Fibroblast of lung (primary cell): ENCODE measurements around the gene DCAF8. TPM values are rescaled to one million over a fixed set of nuclear protein-coding genes. Genes with fewer than 3 reads are reported as not detected.

Experiments
- DNase-seq, 2 donors: peaks; one replicate each; pipeline versions ENCODE4 v3.0.0 to v3.0.0-alpha.2; 2010; ENCODE audit warnings: low read depth in 2 of 2
- H2AFZ ChIP-seq: 2 replicates; pipeline ENCODE4 v1.5.1; 2012; ENCODE audit warnings: low read length, control low read depth, inconsistent platforms
- H3K27ac ChIP-seq: 2 replicates; pipeline ENCODE4 v1.5.1; 2011; ENCODE audit warnings: low read length, control low read depth; ENCODE audit not compliant: insufficient read depth
- H3K27me3 ChIP-seq: 2 replicates; pipeline ENCODE4 v1.5.1; 2011; ENCODE audit warnings: mild to moderate bottlenecking, low read length; ENCODE audit not compliant: control insufficient read depth, insufficient read depth
- H3K36me3 ChIP-seq: 2 replicates; pipeline ENCODE4 v1.5.1; 2011; ENCODE audit warnings: low read length; ENCODE audit not compliant: control insufficient read depth, insufficient read depth
- H3K4me1 ChIP-seq: 2 replicates; pipeline ENCODE4 v1.5.1; 2011; ENCODE audit warnings: low read length; ENCODE audit not compliant: control insufficient read depth, insufficient read depth; ENCODE audit errors: extremely low read depth
- H3K4me2 ChIP-seq: 2 replicates; pipeline ENCODE4 v1.5.1; 2011; ENCODE audit warnings: low read length, control low read depth; ENCODE audit not compliant: insufficient read depth; ENCODE audit errors: extremely low read depth
- H3K4me3 ChIP-seq, 4 experiments: fragments of 200-600 bp in 1 of 4; sonication (generic) in 1 of 4; replicated peaks in 1 of 4; 2 replicates each; pipeline ENCODE4 v1.5.1; 2011 to 2016; ENCODE audit warnings: low read length in 4 of 4, low read depth in 3 of 4, mild to moderate bottlenecking in 3 of 4, control low read depth in 2 of 4, inconsistent platforms in 1 of 4, mixed read lengths in 1 of 4; ENCODE audit not compliant: insufficient read depth in 1 of 4; ENCODE audit errors: control extremely low read depth in 1 of 4
- H3K79me2 ChIP-seq: 2 replicates; pipeline ENCODE4 v1.5.1; 2012; ENCODE audit warnings: mild to moderate bottlenecking, low read length, inconsistent platforms; ENCODE audit not compliant: control insufficient read depth, insufficient read depth
- H3K9ac ChIP-seq: 2 replicates; pipeline ENCODE4 v1.5.1; 2011; ENCODE audit warnings: mild to moderate bottlenecking, low read length, control low read depth; ENCODE audit not compliant: insufficient read depth
- H3K9me3 ChIP-seq: 2 replicates; pipeline ENCODE4 v1.5.1; 2012; ENCODE audit warnings: low read depth, low read length; ENCODE audit not compliant: control insufficient read depth, insufficient read depth
- H4K20me1 ChIP-seq: 2 replicates; pipeline ENCODE4 v1.5.1; 2011; ENCODE audit warnings: low read length; ENCODE audit not compliant: control insufficient read depth, insufficient read depth; ENCODE audit errors: extremely low read depth
- EZH2 ChIP-seq: IDR thresholded peaks from 2 replicates; pipeline ENCODE4 v1.5.1; 2012; ENCODE audit warnings: low read length, control low read depth, mild to moderate bottlenecking; ENCODE audit errors: missing control alignments
- polyA plus RNA-seq, 2 donors: library from polyadenylated mRNA; depleted of rRNA in 1 of 2; stranded (reverse) in 1 of 2; unstranded in 1 of 2; fragments of >200 nt; gene quantifications; 2 replicates each; pipeline ENCODE4 v1.2.1, GENCODE V29; 2011 to 2012; ENCODE audit warnings: missing spikeins in 1 of 2
- total RNA-seq: library from RNA; depleted of rRNA; stranded (reverse); fragments of >200 nt; gene quantifications from 2 replicates; pipeline ENCODE4 v1.2.1, GENCODE V29; 2014
- TF ChIP-seq, protein P1 (sequence below), 2 donors: IDR thresholded peaks in 1 of 2; conservative IDR thresholded peaks in 1 of 2; 1 replicate in 1 of 2; 2 replicates in 1 of 2; pipeline ENCODE4 v1.5.1; 2011 to 2012; ENCODE audit warnings: low read length in 2 of 2, control low read depth in 1 of 2, inconsistent platforms in 1 of 2, low read depth in 1 of 2, mild to moderate bottlenecking in 1 of 2

DCAF8 gene
- total and polyA plus RNA-seq, 2 donors (not counting 1 experiment from before 2014, with no cell fraction given), result 72.6 to 89.8 TPM

DNA sequence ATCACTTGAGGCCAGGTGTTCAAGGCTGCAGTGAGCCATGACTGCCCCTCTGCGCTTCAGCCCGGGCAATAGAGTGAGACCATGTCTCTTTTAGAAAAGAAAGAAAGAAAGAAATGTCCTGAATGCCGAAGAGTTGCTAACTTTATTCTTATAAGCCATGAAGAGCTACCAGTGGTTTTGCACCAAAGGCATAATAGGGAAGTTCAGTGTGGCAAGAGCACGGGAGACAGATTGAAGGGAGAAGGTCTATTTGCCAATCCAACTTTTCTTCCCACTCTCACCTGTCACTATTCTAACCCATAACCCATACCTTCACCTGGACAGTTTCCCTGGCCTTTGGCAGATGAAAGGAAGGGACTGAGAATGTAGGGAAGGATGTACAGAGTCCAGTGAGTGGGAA, 61.6 kb downstream of the DCAF8 start:
- no peaks in the 10 kb centered on the region for H3K9me3 ChIP-seq
- H2AFZ ChIP-seq, result no peak overlapping the region
- H3K4me3 ChIP-seq, result no peak overlapping the region
- DNase-seq, result no peak
- H3K4me2 ChIP-seq, result no peak overlapping the region
- TF ChIP-seq, protein P1, sequence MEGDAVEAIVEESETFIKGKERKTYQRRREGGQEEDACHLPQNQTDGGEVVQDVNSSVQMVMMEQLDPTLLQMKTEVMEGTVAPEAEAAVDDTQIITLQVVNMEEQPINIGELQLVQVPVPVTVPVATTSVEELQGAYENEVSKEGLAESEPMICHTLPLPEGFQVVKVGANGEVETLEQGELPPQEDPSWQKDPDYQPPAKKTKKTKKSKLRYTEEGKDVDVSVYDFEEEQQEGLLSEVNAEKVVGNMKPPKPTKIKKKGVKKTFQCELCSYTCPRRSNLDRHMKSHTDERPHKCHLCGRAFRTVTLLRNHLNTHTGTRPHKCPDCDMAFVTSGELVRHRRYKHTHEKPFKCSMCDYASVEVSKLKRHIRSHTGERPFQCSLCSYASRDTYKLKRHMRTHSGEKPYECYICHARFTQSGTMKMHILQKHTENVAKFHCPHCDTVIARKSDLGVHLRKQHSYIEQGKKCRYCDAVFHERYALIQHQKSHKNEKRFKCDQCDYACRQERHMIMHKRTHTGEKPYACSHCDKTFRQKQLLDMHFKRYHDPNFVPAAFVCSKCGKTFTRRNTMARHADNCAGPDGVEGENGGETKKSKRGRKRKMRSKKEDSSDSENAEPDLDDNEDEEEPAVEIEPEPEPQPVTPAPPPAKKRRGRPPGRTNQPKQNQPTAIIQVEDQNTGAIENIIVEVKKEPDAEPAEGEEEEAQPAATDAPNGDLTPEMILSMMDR (conservative IDR thresholded peaks at IDR 0.05 in 1 of 2, IDR thresholded peaks at IDR 0.05 in 1 of 2; ENCODE audit: low read depth in 1 of 2, low read length in 2 of 2), result no peak
- TF ChIP-seq EZH2, result no peak
- no peaks in the 10 kb centered on the region for H3K36me3 ChIP-seq
- no peaks in the 10 kb centered on the region for H4K20me1 ChIP-seq
- no peak overlapping the region for H3K9ac ChIP-seq
- H3K79me2 ChIP-seq, result peaks cover 5% of the 10 kb centered on the region
- no peak overlapping the region for H3K27ac ChIP-seq
- peaks cover 2% of the 10 kb centered on the region for H3K4me1 ChIP-seq
- peaks cover 11% of the 10 kb centered on the region for H3K27me3 ChIP-seq

GRCh38 chr1:160197231-160197630, 65.1 kb downstream of the DCAF8 start:
- TF ChIP-seq, protein P1 (conservative IDR thresholded peaks at IDR 0.05 in 1 of 2, IDR thresholded peaks at IDR 0.05 in 1 of 2; ENCODE audit: low read depth in 1 of 2, low read length in 2 of 2), result no peak
- no peak for TF ChIP-seq EZH2

GRCh38 chr1:160196143-160196542, 66.2 kb downstream of the DCAF8 start:
- Histone ChIP-seq H3K4me1 (no peaks in the 10 kb centered on the region), H3K79me2 (no peaks in the 10 kb centered on the region), H3K4me2 (no peak overlapping the region), H3K9me3 (no peaks in the 10 kb centered on the region), H3K27ac (no peak overlapping the region), H4K20me1 (no peaks in the 10 kb centered on the region), H3K27me3 (peaks cover 11% of the 10 kb centered on the region), H3K36me3 (no peaks in the 10 kb centered on the region), H2AFZ (no peak overlapping the region), H3K4me3 (no peak overlapping the region), H3K9ac (no peak overlapping the region)
- no peak for DNase-seq
- TF ChIP-seq, protein P1 (conservative IDR thresholded peaks at IDR 0.05 in 1 of 2, IDR thresholded peaks at IDR 0.05 in 1 of 2; ENCODE audit: low read depth in 1 of 2, low read length in 2 of 2), result no peak
- no peak for TF ChIP-seq EZH2

More at GRCh38 chr1:160197231-160197630, 65.1 kb downstream of the DCAF8 start:
- no peak for DNase-seq
- no peak overlapping the region for H3K27ac ChIP-seq
- no peak overlapping the region for H2AFZ ChIP-seq
- H3K36me3 ChIP-seq, result no peaks in the 10 kb centered on the region
- no peak overlapping the region for H3K9ac ChIP-seq
- no peaks in the 10 kb centered on the region for H3K79me2 ChIP-seq
- H3K27me3 ChIP-seq, result peaks cover 11% of the 10 kb centered on the region
- no peaks in the 10 kb centered on the region for H4K20me1 ChIP-seq
- no peak overlapping the region for H3K4me3 ChIP-seq
- H3K4me2 ChIP-seq, result no peak overlapping the region
- H3K4me1 ChIP-seq, result no peaks in the 10 kb centered on the region
- H3K9me3 ChIP-seq, result no peaks in the 10 kb centered on the region
